Measurements from ENCODE around the gene EML2. TPM values are rescaled to one million over a fixed set of nuclear protein-coding genes. Genes with fewer than 3 reads are reported as not detected.

Gene EML2
- total RNA-seq, 1 experiment from 2014 or later, result 93.7 TPM

DNA sequence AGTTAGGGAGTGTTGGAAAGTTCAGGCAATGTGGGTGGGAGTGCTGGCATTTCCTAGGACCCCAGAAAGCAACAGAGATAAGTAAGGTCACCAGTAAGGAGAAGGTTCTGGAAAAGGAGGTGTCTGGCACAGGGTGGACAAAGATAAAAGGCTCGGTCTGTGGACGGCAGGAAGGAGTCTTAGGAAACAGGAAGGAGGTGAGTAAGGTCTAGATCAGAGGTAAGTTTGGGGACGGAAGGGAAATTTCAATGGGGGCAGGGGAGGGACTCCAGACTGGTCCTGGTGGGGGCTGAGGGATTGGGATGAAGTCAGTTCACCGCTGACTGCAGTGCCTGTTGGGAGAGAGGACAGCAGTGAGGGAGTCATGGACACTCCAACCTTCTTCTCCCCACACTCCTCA lies 46.8 kb downstream of the EML2 start:
- intact Hi-C loops (cut with micrococcal nuclease; ENCODE audit: unreplicated experiment), result loop anchor here (5.0 kb wide), 1 partner anchor 50 kb away; no protein-coding TSS in a partner anchor
- H3K27me3 Mint-ChIP-seq (ENCODE audit: unreplicated experiment), result peaks cover 34% of the 10 kb centered on the region
- CTCF ChIA-PET, result interaction anchor here (1.1 kb wide), 1 partner anchor 49 kb away, joined by 6 read pairs; no protein-coding TSS in a partner anchor
- no peaks in the 10 kb centered on the region for H3K9me3 Mint-ChIP-seq (ENCODE audit: low read depth, unreplicated experiment)
- H3K4me1 Mint-ChIP-seq (ENCODE audit: low read depth, unreplicated experiment), result peaks cover 6% of the 10 kb centered on the region
- no peak for DNase-seq
- no peak overlapping the region for H3K27ac Mint-ChIP-seq (ENCODE audit: unreplicated experiment)
- H3K36me3 Mint-ChIP-seq (ENCODE audit: insufficient read depth, unreplicated experiment), result peaks cover 4% of the 10 kb centered on the region
- TF ChIP-seq, protein P1, sequence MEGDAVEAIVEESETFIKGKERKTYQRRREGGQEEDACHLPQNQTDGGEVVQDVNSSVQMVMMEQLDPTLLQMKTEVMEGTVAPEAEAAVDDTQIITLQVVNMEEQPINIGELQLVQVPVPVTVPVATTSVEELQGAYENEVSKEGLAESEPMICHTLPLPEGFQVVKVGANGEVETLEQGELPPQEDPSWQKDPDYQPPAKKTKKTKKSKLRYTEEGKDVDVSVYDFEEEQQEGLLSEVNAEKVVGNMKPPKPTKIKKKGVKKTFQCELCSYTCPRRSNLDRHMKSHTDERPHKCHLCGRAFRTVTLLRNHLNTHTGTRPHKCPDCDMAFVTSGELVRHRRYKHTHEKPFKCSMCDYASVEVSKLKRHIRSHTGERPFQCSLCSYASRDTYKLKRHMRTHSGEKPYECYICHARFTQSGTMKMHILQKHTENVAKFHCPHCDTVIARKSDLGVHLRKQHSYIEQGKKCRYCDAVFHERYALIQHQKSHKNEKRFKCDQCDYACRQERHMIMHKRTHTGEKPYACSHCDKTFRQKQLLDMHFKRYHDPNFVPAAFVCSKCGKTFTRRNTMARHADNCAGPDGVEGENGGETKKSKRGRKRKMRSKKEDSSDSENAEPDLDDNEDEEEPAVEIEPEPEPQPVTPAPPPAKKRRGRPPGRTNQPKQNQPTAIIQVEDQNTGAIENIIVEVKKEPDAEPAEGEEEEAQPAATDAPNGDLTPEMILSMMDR (IDR thresholded peaks at IDR 0.05; ENCODE audit: unreplicated experiment), result no peak
- no TSS peak for BruUV-seq (replicated peaks)
- H3K4me3 Mint-ChIP-seq (ENCODE audit: low read depth, unreplicated experiment), result no peak overlapping the region

- Mint-ChIP-seq H3K27me3 (ENCODE audit: unreplicated experiment) (peaks cover 27% of the 10 kb centered on the region), H3K4me1 (ENCODE audit: low read depth, unreplicated experiment) (peaks cover 6% of the 10 kb centered on the region), H3K9me3 (ENCODE audit: low read depth, unreplicated experiment) (no peaks in the 10 kb centered on the region), H3K36me3 (ENCODE audit: insufficient read depth, unreplicated experiment) (peaks cover 4% of the 10 kb centered on the region), H3K27ac (ENCODE audit: unreplicated experiment) (no peak overlapping the region), H3K4me3 (ENCODE audit: low read depth, unreplicated experiment) (no peak overlapping the region)
- DNase-seq, result no peak
- CTCF ChIA-PET, result interaction anchor here (1.6 kb wide), 1 partner anchor 51 kb away, joined by 8 read pairs; no protein-coding TSS in a partner anchor
- TF ChIP-seq, protein P1 (IDR thresholded peaks at IDR 0.05; ENCODE audit: unreplicated experiment), result no peak
- intact Hi-C loops (cut with micrococcal nuclease; ENCODE audit: unreplicated experiment), result loop anchor here (5.0 kb wide), 1 partner anchor 51 kb away; no protein-coding TSS in a partner anchor
- BruUV-seq (replicated peaks), result no TSS peak
Measured at GRCh38 chr19:45591638-45592005, 47.6 kb downstream of the EML2 start.

DNA sequence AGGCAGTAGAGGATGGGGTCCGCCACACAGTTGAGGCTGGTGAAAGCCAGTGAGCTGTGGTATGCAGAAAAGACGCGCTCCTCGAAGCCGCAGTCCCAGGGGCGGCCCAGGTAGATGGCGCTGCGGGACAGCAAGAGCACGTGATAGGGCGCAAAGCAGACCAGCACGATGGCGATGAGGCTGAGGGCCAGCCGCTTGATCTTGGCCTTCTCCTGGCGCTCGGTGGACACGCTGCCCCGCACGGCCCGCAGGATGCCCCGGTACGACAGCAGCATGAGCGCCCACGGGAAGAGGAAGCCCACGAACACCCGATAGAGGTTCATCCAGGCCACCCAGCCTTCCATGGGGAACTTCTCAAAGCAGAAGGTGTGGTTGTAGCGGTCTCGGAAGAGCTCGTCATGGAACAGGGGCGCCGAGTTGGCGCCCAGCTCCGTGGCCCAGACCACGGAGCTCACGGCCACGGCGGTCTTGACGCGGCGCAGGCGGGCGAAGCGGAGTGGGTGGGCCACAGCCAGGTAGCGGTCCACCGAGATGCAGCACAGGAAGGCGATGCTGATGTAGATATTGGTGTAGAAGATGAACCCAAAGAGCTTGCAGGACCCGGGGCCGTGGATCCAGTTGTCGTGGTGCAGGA lies 48.1 kb downstream of the EML2 start:
- TF ChIP-seq, protein P1 (IDR thresholded peaks at IDR 0.05; ENCODE audit: unreplicated experiment), result peak; percentile 34
- Mint-ChIP-seq H3K27me3 (ENCODE audit: unreplicated experiment) (peaks cover 22% of the 10 kb centered on the region), H3K9me3 (ENCODE audit: low read depth, unreplicated experiment) (no peaks in the 10 kb centered on the region), H3K36me3 (ENCODE audit: insufficient read depth, unreplicated experiment) (peaks cover 4% of the 10 kb centered on the region), H3K4me1 (ENCODE audit: low read depth, unreplicated experiment) (peaks cover 6% of the 10 kb centered on the region), H3K4me3 (ENCODE audit: low read depth, unreplicated experiment) (no peak overlapping the region), H3K27ac (ENCODE audit: unreplicated experiment) (no peak overlapping the region)
- CTCF ChIA-PET, result interaction anchor here (1.6 kb wide), 1 partner anchor 52 kb away, joined by 8 read pairs; no protein-coding TSS in a partner anchor
- intact Hi-C loops (cut with micrococcal nuclease; ENCODE audit: unreplicated experiment), result loop anchor here (5.0 kb wide), 1 partner anchor 51 kb away; no protein-coding TSS in a partner anchor
- DNase-seq, result peak; percentile 62
- BruUV-seq (replicated peaks), result no TSS peak

DNA sequence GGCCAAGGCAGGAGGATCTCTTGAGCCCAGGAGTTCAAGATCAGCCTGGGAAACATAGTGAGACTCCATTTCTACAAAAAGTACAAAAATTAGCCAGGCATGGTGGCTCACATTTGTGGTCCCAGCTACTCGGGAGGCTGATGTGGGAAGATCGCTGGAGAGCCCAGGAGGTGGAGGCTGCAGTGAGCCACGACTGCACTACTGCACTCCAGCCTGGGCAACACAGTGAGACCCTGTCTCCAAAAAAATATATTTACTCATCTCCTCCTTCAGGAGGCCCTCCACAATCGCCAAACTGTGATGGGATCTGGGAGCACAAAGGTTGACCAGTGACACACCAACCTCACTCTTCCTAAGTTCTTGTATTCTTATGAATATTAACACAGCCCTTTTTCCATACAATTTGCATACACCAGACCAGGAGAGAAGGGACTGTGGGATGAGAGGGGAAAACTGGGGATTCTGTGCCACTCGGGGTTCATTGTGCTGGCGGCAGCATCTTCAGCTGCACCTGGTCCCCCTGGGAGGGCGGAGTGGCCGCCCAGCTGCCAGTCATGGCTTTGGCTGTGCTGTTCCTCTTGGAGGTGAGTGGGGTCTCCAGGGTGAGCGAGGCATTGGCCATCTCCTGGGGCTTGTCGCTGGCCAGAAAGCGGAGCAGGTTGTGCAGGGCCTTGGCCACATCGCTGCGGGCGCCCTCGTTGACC lies 48.7 kb downstream of the EML2 start:
- no peak overlapping the region for H3K27ac Mint-ChIP-seq (ENCODE audit: unreplicated experiment)
- CTCF ChIA-PET, result interaction anchor here (1.6 kb wide), 1 partner anchor 52 kb away, joined by 8 read pairs; no protein-coding TSS in a partner anchor
- intact Hi-C loops (cut with micrococcal nuclease; ENCODE audit: unreplicated experiment), result loop anchor here (5.0 kb wide), 1 partner anchor 52 kb away; no protein-coding TSS in a partner anchor
- peaks cover 4% of the 10 kb centered on the region for H3K36me3 Mint-ChIP-seq (ENCODE audit: insufficient read depth, unreplicated experiment)
- no TSS peak for BruUV-seq (replicated peaks)
- TF ChIP-seq, protein P1 (IDR thresholded peaks at IDR 0.05; ENCODE audit: unreplicated experiment), result no peak
- no peak overlapping the region for H3K4me3 Mint-ChIP-seq (ENCODE audit: low read depth, unreplicated experiment)
- peaks cover 6% of the 10 kb centered on the region for H3K4me1 Mint-ChIP-seq (ENCODE audit: low read depth, unreplicated experiment)
- DNase-seq, result no peak
- H3K27me3 Mint-ChIP-seq (ENCODE audit: unreplicated experiment), result peaks cover 15% of the 10 kb centered on the region
- H3K9me3 Mint-ChIP-seq (ENCODE audit: low read depth, unreplicated experiment), result no peaks in the 10 kb centered on the region

All from Calu3 (cell line).